Stomach smooth muscle (tissue), 2 donors: ENCODE results near the gene IGFLR1.
"Not testable (repeated sequence)": the region's sequence is repeated elsewhere in the genome, so short reads cannot be mapped to it uniquely, and the experiment has no call there.

Experiments used
- H3K27ac ChIP-seq: one replicate; pipeline ENCODE4 v1.7.0; 2013; ENCODE audit warnings: mild to moderate bottlenecking, low read length, inconsistent platforms
- H3K27me3 ChIP-seq, 2 donors: one replicate each; pipeline ENCODE4 v1.7.0; 2013; ENCODE audit warnings: low read length in 2 of 2; ENCODE audit not compliant: insufficient read depth in 2 of 2, control insufficient read depth in 1 of 2
- H3K36me3 ChIP-seq, 2 donors: one replicate each; pipeline ENCODE4 v1.7.0; 2013; ENCODE audit warnings: low read length in 2 of 2; ENCODE audit not compliant: control insufficient read depth in 2 of 2, insufficient read depth in 2 of 2
- H3K4me1 ChIP-seq: one replicate; pipeline ENCODE4 v1.7.0; 2013; ENCODE audit warnings: low read length; ENCODE audit not compliant: control insufficient read depth, insufficient read depth
- H3K4me3 ChIP-seq, 2 donors: one replicate each; pipeline ENCODE4 v1.7.0; 2013; ENCODE audit warnings: low read length in 2 of 2
- H3K9ac ChIP-seq, 2 donors: one replicate each; pipeline ENCODE4 v1.7.0; 2013; ENCODE audit warnings: low read length in 2 of 2, mild to moderate bottlenecking in 1 of 2
- H3K9me3 ChIP-seq, 2 donors: one replicate each; pipeline ENCODE4 v1.7.0; 2013; ENCODE audit warnings: low read length in 2 of 2; ENCODE audit not compliant: control insufficient read depth in 2 of 2
- donor health status: healthy.
- donor health status: Pancreatic carcinoma.

IGFLR1 gene

DNA sequence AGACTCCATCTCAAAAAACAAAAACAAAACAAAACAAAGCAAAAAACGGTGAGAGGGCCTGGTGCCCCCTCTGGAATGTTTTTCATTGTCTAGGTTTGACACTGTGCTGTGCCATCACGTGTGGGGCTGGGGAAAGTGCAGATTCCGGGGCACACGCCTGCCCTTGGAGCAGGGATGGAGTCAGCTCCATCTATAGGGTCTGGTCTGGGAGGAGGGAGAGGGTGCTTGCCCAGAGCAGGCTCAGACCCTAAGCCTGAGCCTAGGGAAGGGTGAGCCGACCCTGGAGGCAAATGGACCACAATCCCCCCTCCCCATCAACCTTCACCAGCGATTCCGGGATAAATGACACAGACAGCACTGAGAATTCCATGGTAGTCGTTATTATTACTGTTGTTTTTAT lies 48.8 kb downstream of the IGFLR1 start:
- Histone ChIP-seq H3K27ac (no peak overlapping the region), H3K4me1 (no peaks in the 10 kb centered on the region), H3K9me3 (no peaks in the 10 kb centered on the region), H3K27me3 (no peaks in the 10 kb centered on the region), H3K4me3 (no peak overlapping the region), H3K9ac (no peak overlapping the region), H3K36me3 (no peaks in the 10 kb centered on the region)

DNA sequence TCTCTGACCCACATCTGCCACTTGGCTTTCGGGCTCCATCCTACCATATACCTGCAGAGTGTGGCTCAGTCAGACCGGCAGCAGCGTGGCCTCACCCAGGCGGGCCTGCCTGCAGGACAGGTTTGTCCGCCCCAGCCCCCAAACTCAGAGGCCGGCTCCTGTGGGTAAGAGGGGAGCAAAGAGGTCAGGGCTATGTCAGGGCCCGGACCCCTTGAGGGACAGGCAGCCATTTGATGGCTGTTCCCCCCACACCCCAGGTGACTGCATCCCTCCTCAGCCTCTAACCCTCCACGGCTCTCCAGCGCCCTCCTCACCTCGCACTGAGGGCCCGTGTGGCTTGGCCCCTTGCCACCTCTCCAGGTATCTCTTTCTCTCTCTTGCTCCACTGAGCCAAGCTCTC lies 50.2 kb downstream of the IGFLR1 start:
- Histone ChIP-seq H3K27me3 (no peaks in the 10 kb centered on the region), H3K4me1 (no peaks in the 10 kb centered on the region), H3K9me3 (no peaks in the 10 kb centered on the region), H3K4me3 (no peak overlapping the region), H3K9ac (no peak overlapping the region), H3K36me3 (no peaks in the 10 kb centered on the region), H3K27ac (no peak overlapping the region)

DNA sequence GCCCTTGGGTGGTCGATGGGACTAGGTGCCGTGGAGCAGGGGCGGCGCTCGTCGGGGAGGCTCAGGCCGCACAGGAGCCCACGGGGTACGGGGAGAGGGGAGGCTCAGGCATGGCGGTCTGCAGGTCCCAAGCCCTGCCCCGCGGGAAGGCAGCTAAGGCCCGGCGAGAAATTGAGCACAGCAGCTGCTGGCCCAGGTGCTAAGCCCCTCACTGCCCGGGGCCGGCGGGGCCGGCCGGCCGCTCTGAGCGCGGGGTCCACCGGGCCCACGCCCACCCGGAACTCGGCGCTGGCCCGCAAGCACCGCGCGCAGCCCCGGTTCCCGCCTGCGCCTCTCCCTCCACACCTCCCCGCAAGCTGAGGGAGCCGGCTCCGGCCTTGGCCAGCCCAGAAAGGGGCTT lies 51.1 kb downstream of the IGFLR1 start:
- not testable (repeated sequence) for H3K4me1 ChIP-seq, H3K9me3 ChIP-seq, H3K27me3 ChIP-seq, H3K4me3 ChIP-seq, H3K9ac ChIP-seq, H3K36me3 ChIP-seq, H3K27ac ChIP-seq

DNA sequence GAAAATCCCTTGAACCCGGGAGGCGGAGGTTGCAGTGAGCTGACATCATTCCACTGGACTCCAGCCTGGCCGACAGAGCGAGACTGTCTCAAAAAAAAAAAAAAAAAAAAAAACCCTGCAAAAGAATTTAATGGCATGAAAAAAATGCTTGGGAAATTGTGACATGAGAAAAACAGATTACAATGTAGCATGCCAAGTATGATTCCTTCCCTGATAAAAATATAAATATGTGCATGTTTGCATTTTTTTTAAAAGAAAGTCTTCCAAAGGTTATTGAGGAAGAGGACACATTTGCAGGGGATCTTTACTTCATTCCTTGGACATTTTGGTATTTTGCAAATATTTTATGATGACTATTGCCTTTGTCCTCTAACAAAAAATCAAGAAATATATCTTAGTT lies 52.4 kb downstream of the IGFLR1 start:
- Histone ChIP-seq H3K9ac (no peak overlapping the region), H3K9me3 (no peaks in the 10 kb centered on the region), H3K27ac (no peak overlapping the region), H3K4me1 (no peaks in the 10 kb centered on the region), H3K27me3 (no peaks in the 10 kb centered on the region), H3K4me3 (no peak overlapping the region), H3K36me3 (no peaks in the 10 kb centered on the region)
